Chondrocyte (in vitro differentiated cells): ENCODE data around the gene DRAXIN. TPM values are rescaled to one million over a fixed set of nuclear protein-coding genes. Genes with fewer than 3 reads are reported as not detected.
A peak's percentile ranks its signal among the peaks of the same experiment; 100 is the strongest.

Source experiments
- DNase-seq: peaks from one replicate; pipeline ENCODE4 v3.0.0; 2021; ENCODE audit warnings: mixed read lengths, low spot score
- H3K27ac Mint-ChIP-seq: one replicate; pipeline ENCODE4 v1.8.0; 2021; ENCODE audit warnings: mild to moderate bottlenecking, moderate library complexity, mixed read lengths; ENCODE audit not compliant: unreplicated experiment
- H3K27me3 Mint-ChIP-seq: 2 replicates; pipeline ENCODE4 v1.8.0; 2021; ENCODE audit warnings: low read depth, mixed read lengths
- H3K36me3 Mint-ChIP-seq: 2 replicates; pipeline ENCODE4 v1.8.0; 2021; ENCODE audit warnings: low read depth, mixed read lengths
- H3K4me1 Mint-ChIP-seq: 2 replicates; pipeline ENCODE4 v1.8.0; 2021; ENCODE audit warnings: low read depth, mild to moderate bottlenecking, mixed read lengths
- H3K4me3 Mint-ChIP-seq: one replicate; pipeline ENCODE4 v1.8.0; 2021; ENCODE audit warnings: mild to moderate bottlenecking, moderate library complexity, mixed read lengths; ENCODE audit not compliant: unreplicated experiment
- H3K9me3 Mint-ChIP-seq: 2 replicates; pipeline ENCODE4 v1.8.0; 2021; ENCODE audit warnings: low read depth, mixed read lengths
- total RNA-seq: library from RNA; stranded (reverse); gene quantifications from 3 replicates; pipeline ENCODE4 v1.2.1, GENCODE V29; 2021
- TF ChIP-seq, protein P1 (sequence below): fragments of 200-600 bp; sonication (generic); IDR thresholded peaks from 2 replicates; pipeline ENCODE4 v1.5.0; 2021; ENCODE audit warnings: antibody characterized with exemption, mild to moderate bottlenecking, moderate library complexity

DRAXIN gene
- total RNA-seq, 1 donor from 2014 or later = 0.17 TPM

DNA sequence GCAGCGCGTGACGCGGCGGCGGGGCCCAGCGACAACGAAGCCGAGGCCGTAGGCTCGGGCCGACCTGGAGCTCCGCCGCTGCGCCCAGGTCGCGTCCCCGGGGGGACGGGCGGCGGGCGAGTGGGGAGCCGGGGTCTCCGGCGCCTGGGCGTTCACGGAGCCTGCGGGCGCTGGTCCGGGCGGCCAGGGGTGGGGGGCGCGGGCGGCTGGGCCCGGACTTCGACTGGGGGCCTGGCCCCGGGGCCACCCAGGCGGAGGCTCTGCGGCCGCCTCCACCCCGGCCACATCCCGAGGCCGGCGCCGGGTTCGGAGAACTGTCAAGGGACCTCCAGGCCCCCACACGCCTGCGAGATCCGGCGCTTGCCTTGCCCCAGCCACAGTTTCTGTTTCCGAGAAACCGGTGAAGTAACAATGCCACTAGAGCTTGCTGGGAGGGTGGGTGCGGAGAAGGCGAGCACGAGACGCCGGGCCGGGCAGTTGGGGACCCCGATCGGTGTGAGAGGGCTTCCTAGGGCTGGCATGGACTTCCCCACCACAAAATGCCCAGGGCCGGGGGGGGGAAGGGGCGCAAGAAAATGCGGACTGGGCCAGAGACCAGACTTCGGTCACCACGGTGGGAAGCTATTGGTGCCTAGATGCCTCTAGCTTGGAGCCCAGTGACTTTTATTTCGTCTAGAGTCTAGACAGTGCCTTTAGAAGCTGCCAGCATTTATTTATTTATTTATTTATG, 27.0 kb upstream of the DRAXIN start:
- DNase-seq = no peak
- H3K27ac Mint-ChIP-seq = peak overlapping the region; percentile 61
- H3K4me3 Mint-ChIP-seq = peak overlapping the region; percentile 77
- H3K4me1 Mint-ChIP-seq = peaks cover 3% of the 10 kb centered on the region
- TF ChIP-seq, protein P1, sequence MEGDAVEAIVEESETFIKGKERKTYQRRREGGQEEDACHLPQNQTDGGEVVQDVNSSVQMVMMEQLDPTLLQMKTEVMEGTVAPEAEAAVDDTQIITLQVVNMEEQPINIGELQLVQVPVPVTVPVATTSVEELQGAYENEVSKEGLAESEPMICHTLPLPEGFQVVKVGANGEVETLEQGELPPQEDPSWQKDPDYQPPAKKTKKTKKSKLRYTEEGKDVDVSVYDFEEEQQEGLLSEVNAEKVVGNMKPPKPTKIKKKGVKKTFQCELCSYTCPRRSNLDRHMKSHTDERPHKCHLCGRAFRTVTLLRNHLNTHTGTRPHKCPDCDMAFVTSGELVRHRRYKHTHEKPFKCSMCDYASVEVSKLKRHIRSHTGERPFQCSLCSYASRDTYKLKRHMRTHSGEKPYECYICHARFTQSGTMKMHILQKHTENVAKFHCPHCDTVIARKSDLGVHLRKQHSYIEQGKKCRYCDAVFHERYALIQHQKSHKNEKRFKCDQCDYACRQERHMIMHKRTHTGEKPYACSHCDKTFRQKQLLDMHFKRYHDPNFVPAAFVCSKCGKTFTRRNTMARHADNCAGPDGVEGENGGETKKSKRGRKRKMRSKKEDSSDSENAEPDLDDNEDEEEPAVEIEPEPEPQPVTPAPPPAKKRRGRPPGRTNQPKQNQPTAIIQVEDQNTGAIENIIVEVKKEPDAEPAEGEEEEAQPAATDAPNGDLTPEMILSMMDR = peak; percentile 55
- no peaks in the 10 kb centered on the region for H3K9me3 Mint-ChIP-seq
- H3K27me3 Mint-ChIP-seq = no peaks in the 10 kb centered on the region
- peaks cover 8% of the 10 kb centered on the region for H3K36me3 Mint-ChIP-seq

DNA sequence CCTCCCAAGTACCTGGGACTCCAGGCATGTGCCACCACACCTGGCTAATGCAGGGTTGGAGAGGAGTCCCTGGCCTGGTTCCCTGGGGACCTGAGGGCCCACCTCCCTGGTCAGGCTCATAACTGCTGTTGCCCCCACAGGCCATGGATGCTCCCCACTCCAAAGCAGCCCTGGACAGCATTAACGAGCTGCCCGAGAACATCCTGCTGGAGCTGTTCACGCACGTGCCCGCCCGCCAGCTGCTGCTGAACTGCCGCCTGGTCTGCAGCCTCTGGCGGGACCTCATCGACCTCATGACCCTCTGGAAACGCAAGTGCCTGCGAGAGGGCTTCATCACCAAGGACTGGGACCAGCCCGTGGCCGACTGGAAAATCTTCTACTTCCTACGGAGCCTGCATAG, 23.0 kb upstream of the DRAXIN start:
- peaks cover 7% of the 10 kb centered on the region for H3K36me3 Mint-ChIP-seq
- no peak for DNase-seq
- H3K4me1 Mint-ChIP-seq = peaks cover 3% of the 10 kb centered on the region
- H3K9me3 Mint-ChIP-seq = no peaks in the 10 kb centered on the region
- H3K27ac Mint-ChIP-seq = no peak overlapping the region
- H3K4me3 Mint-ChIP-seq = no peak overlapping the region
- TF ChIP-seq, protein P1 = no peak
- H3K27me3 Mint-ChIP-seq = no peaks in the 10 kb centered on the region

DNA sequence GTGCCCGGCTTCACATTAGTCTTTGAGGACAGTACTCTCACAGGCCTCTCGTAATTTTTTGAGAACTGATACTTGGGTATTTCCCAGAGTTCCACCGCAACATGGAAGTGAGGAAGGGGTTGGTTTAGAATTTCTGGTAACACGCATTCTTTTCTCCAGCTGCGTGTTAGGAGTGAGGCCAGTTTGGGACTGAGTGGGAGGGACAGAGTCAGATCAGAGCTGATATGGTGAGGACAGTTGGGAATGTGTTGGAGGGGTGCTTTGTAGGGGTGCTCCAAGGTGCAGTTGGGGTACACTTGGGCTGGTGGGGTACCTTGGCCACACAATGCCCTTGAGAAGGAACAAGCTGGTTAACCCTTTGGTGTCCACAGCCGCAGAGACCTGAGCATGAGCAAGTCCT, 20.8 kb upstream of the DRAXIN start:
- Mint-ChIP-seq H3K27me3 (no peaks in the 10 kb centered on the region), H3K4me3 (no peak overlapping the region), H3K9me3 (no peaks in the 10 kb centered on the region), H3K4me1 (peaks cover 3% of the 10 kb centered on the region), H3K36me3 (peaks cover 9% of the 10 kb centered on the region), H3K27ac (no peak overlapping the region)
- TF ChIP-seq, protein P1 = no peak
- no peak for DNase-seq

DNA sequence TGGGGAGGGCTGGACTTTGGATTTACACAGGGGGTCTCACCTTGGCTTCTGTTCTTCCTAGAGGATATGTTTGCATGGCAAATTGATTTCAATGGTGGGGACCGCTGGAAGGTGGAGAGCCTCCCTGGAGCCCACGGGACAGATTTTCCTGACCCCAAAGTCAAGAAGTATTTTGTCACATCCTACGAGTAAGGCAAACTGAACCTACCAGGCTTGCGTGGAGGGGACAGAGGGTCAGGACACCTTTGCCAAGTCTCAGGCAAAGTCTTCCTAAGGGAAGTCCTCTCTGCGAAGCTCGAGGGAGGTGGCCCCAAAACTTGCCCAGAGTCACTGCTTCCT, 20.3 kb upstream of the DRAXIN start:
- Mint-ChIP-seq H3K27ac (no peak overlapping the region), H3K27me3 (no peaks in the 10 kb centered on the region), H3K9me3 (no peaks in the 10 kb centered on the region), H3K4me3 (no peak overlapping the region), H3K36me3 (peaks cover 9% of the 10 kb centered on the region), H3K4me1 (peaks cover 3% of the 10 kb centered on the region)
- no peak for DNase-seq
- TF ChIP-seq, protein P1 = no peak

DNA sequence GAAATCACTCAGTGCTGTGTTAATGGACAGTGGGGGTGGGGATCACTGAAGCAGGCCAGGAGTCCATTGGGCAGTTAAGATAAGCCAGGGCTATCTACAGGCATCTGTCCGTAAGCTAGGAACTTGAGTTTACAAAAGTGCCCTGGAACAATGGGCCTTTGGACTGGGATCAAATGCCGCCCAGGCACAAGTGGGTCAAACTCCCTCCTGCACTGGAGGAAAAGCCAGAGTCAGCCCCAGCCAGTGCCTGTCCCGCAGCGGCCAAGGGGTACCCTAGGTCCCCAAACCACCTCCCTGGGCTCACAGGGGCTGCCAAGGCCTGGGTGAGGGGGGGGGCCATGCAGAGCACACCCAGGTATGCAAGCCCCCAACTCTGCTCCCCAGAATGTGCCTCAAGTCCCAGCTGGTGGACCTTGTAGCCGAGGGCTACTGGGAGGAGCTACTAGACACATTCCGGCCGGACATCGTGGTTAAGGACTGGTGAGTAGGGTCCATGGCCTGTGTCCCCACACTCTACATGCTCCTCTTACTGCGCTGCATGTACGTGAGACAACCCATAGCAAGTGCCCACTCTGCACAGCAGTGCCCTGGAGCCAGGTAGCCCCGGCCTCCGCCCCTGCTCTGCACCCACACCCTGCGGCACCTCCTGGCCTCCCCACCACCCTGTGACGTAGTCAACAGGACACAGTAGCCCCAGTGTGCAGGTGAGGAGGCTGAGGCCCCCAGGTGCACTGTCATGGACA, 19.8 kb upstream of the DRAXIN start:
- TF ChIP-seq, protein P1 = no peak
- no peak overlapping the region for H3K27ac Mint-ChIP-seq
- H3K27me3 Mint-ChIP-seq = no peaks in the 10 kb centered on the region
- peaks cover 3% of the 10 kb centered on the region for H3K4me1 Mint-ChIP-seq
- H3K36me3 Mint-ChIP-seq = peaks cover 9% of the 10 kb centered on the region
- H3K9me3 Mint-ChIP-seq = no peaks in the 10 kb centered on the region
- H3K4me3 Mint-ChIP-seq = no peak overlapping the region
- DNase-seq = no peak
